PFSK-1 (cell line): ENCODE data around the gene BRWD1.
A peak's percentile ranks its signal among the peaks of the same experiment; 100 is the strongest.

Experiments
- FOXP2 ChIP-seq: optimal IDR thresholded peaks from 2 replicates; pipeline ENCODE3; 2011; ENCODE audit warnings: borderline replicate concordance, control low read depth, inconsistent platforms; ENCODE audit not compliant: insufficient read depth; ENCODE audit errors: extremely low read length, extremely low read depth
- POLR2AphosphoS5 ChIP-seq: IDR thresholded peaks from 2 replicates; pipeline ENCODE4 v1.6.1; 2012; ENCODE audit warnings: low read depth, mild to moderate bottlenecking, control low read depth, low read length, moderate library complexity
- SIN3A ChIP-seq: IDR thresholded peaks from 2 replicates; pipeline ENCODE4 v1.6.1; 2012; ENCODE audit warnings: mild to moderate bottlenecking, low read length, moderate library complexity, borderline replicate concordance; ENCODE audit not compliant: insufficient read depth
- TAF1 ChIP-seq: IDR thresholded peaks from 2 replicates; pipeline ENCODE4 v1.6.1; 2012; ENCODE audit warnings: low read length, control low read depth, borderline replicate concordance; ENCODE audit not compliant: insufficient read depth
- TF ChIP-seq, protein P1 (sequence below), 2 experiments: IDR thresholded peaks; 2 replicates each; pipeline versions ENCODE4 v1.6.1 to v1.8.0; 2011 to 2012; ENCODE audit warnings: low read depth in 2 of 2, low read length in 2 of 2, control low read depth in 1 of 2, inconsistent platforms in 1 of 2, mild to moderate bottlenecking in 1 of 2, moderate library complexity in 1 of 2; ENCODE audit not compliant: insufficient read depth in 1 of 2

Gene BRWD1

DNA sequence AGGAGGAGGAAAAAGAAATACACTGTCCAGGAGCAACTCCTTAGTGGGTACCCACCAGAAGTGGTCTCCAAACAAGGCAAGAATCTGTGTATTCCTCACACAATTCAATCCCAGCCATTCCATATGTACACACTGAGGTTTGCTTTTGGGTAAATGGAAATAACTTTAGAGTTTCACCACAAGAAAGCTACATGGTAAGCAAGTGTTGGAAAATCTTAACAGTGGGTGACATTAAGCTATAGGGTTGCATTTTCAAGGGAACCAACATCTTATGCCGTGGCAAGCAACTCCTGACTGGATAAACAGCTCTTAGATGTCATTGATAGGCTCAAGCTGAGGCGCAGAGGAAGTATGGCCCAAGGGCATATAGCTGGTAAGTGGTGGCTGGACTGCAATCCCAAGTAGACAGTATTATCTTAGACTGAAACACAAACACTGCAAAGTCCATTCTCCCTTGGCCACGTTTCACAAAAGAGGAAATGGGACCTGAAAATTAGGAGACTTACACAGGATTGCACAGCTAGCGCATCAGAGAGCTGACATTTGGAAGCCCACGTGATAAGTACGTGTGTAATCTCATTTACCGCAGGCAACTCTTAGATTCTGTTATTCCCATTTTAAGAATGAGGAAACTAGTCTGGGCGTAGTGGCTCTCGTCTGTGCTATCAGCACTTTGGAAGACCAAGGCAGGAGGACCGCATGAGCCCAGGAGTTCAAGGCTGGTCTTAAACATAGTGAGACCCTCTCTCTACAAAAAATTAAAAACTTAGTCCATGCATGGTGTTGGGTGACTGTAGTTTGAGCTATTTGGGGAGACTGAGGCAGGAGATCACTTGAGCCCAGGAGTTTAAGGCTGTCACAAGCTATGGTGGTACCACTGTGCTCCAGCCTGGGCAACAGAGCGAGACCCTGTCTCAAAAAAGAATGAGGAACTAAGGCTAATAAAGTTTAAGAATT lies 4.0 kb upstream of the BRWD1 start:
- TF ChIP-seq TAF1 (no peak), SIN3A (no peak), FOXP2 (no peak), POLR2AphosphoS5 (no peak)
- TF ChIP-seq, protein P1, sequence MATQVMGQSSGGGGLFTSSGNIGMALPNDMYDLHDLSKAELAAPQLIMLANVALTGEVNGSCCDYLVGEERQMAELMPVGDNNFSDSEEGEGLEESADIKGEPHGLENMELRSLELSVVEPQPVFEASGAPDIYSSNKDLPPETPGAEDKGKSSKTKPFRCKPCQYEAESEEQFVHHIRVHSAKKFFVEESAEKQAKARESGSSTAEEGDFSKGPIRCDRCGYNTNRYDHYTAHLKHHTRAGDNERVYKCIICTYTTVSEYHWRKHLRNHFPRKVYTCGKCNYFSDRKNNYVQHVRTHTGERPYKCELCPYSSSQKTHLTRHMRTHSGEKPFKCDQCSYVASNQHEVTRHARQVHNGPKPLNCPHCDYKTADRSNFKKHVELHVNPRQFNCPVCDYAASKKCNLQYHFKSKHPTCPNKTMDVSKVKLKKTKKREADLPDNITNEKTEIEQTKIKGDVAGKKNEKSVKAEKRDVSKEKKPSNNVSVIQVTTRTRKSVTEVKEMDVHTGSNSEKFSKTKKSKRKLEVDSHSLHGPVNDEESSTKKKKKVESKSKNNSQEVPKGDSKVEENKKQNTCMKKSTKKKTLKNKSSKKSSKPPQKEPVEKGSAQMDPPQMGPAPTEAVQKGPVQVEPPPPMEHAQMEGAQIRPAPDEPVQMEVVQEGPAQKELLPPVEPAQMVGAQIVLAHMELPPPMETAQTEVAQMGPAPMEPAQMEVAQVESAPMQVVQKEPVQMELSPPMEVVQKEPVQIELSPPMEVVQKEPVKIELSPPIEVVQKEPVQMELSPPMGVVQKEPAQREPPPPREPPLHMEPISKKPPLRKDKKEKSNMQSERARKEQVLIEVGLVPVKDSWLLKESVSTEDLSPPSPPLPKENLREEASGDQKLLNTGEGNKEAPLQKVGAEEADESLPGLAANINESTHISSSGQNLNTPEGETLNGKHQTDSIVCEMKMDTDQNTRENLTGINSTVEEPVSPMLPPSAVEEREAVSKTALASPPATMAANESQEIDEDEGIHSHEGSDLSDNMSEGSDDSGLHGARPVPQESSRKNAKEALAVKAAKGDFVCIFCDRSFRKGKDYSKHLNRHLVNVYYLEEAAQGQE (IDR thresholded peaks at IDR 0.05; ENCODE audit: insufficient read depth in 1 of 2, low read depth in 2 of 2, low read length in 2 of 2), result no peak

DNA sequence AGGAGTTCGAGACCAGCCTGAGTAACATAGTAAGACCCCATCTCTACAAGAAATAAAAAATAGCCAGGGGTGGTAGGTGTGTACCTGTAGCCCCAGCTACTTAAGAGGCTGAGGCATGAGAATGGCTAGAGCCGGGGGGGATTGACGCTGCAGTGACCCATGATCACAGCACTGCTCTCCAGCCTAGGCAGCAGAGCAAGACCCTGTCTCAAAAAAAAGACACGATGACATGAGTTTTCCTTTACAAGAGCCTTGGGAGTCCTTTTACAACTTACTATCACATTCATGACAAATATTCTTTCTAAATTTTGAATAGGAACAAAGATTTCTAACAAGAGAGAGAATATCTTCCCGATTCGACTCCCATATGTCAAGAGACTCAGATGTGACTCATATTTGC lies 3.3 kb upstream of the BRWD1 start:
- TF ChIP-seq POLR2AphosphoS5, result no peak
- TF ChIP-seq, protein P1 (IDR thresholded peaks at IDR 0.05; ENCODE audit: insufficient read depth in 1 of 2, low read depth in 2 of 2, low read length in 2 of 2), result no peak
- TF ChIP-seq FOXP2, result no peak
- no peak for TF ChIP-seq SIN3A
- TF ChIP-seq TAF1, result no peak

- TF ChIP-seq TAF1, result no peak
- TF ChIP-seq, protein P1 (IDR thresholded peaks at IDR 0.05; ENCODE audit: insufficient read depth in 1 of 2, low read depth in 2 of 2, low read length in 2 of 2), result no peak
- TF ChIP-seq SIN3A, result no peak
- no peak for TF ChIP-seq FOXP2
- no peak for TF ChIP-seq POLR2AphosphoS5
These were observed 2.4 kb upstream of the BRWD1 start for GRCh38 chr21:39315603-39316445.

DNA sequence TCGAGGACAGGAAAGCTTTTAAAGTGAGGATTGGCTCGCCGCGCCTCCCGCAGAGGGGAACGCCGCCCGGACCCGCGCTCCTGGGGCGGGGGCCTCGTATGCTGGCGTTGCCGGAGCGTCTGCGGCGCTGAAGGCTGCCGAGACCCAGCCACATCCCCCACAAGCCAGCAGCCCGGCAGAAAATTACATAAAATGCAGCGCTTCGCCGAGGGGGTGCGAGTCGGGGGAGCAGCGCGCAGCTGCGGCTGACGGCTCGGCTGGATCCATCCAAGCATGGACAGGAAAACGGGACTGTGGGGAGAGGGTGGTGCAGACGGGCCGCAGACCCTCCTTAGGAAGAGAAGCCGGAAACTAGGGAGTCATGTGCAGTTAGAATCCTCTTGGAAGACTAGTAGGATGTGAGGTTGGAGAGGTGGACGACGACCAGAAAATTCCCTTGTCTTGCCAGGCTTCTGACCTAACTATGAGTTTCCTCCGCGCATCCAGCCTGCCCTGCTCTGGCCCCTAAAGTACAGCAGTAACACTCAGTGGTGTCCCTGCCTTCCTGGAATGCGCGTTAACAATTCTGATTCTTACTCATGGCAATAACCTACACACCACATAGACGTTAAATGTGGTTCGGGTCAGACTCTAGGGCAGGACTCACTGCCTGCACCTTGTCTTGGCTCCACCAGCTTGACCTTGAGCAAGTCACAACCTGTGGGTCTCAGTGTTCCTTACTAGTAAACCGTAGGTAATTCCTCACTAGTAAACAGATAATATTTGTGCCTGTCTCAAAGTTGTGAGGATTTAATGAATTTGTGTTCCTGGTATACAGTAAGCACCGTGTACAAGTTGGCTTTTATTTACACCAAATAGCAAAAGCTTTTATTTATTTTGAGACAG lies 953 bp upstream of the BRWD1 start:
- TF ChIP-seq TAF1 (peak; percentile 24; the same call in 1 of the 2 replicates), POLR2AphosphoS5 (peak; percentile 64; the same call in 1 of the 2 replicates), FOXP2 (no peak)
- TF ChIP-seq, protein P1 (IDR thresholded peaks at IDR 0.05; ENCODE audit: insufficient read depth in 1 of 2, low read depth in 2 of 2, low read length in 2 of 2), result no peak
